HG03520 (cell line): ENCODE results near the gene CORO2A.
"Not testable (repeated sequence)": the region's sequence is repeated elsewhere in the genome, so short reads cannot be mapped to it uniquely, and the experiment has no call there.

Experiments
- ATAC-seq: cut with Tn5 transposase; IDR thresholded peaks from one replicate; pipeline ENCODE4 v1.9.1; 2021; ENCODE audit warnings: mild to moderate bottlenecking, moderate library complexity; ENCODE audit not compliant: unreplicated experiment

CORO2A gene

GRCh38 chr9:98118640-98119601 lies 73.5 kb downstream of the CORO2A start, which contains the start of gene TRIM14:
Gene TRIM14, minus strand, starts transcription at chr9:98119222. Its CDS starts 34 bp downstream, at chr9:98119188.
- peak; percentile 45 for ATAC-seq

- peak; percentile 59 for ATAC-seq
These were observed 74.3 kb downstream of the CORO2A start for GRCh38 chr9:98117984-98118639.

GRCh38 chr9:98117097-98117496 lies 75.3 kb downstream of the CORO2A start:
- not testable (repeated sequence) for ATAC-seq

- ATAC-seq, result no peak
These were observed 83.4 kb downstream of the CORO2A start for GRCh38 chr9:98109052-98109451.

- ATAC-seq, result peak; percentile 40
These were observed 83.9 kb downstream of the CORO2A start for GRCh38 chr9:98108531-98109031.

GRCh38 chr9:98107926-98108325 lies 84.5 kb downstream of the CORO2A start:
- ATAC-seq, result no peak

GRCh38 chr9:98105006-98105405 lies 87.4 kb downstream of the CORO2A start:
- ATAC-seq, result no peak

- no peak for ATAC-seq
These were observed 88.0 kb downstream of the CORO2A start for GRCh38 chr9:98104445-98104881.

- peak; percentile 91 for ATAC-seq
These were observed 90.6 kb downstream of the CORO2A start for GRCh38 chr9:98101868-98102273.

GRCh38 chr9:98101416-98101815 lies 91.0 kb downstream of the CORO2A start:
- ATAC-seq, result no peak

- no peak for ATAC-seq
These were observed 92.0 kb downstream of the CORO2A start for GRCh38 chr9:98100456-98100855.

- ATAC-seq, result no peak
These were observed 92.5 kb downstream of the CORO2A start for GRCh38 chr9:98099898-98100297.

GRCh38 chr9:98099346-98099745 lies 93.1 kb downstream of the CORO2A start:
- ATAC-seq, result no peak

- ATAC-seq, result no peak
These were observed 94.6 kb downstream of the CORO2A start for GRCh38 chr9:98097836-98098235.

- no peak for ATAC-seq
These were observed 96.3 kb downstream of the CORO2A start for GRCh38 chr9:98096091-98096490.

- no peak for ATAC-seq
These were observed 97.0 kb downstream of the CORO2A start for GRCh38 chr9:98095401-98095800.

GRCh38 chr9:98094851-98095250 lies 97.6 kb downstream of the CORO2A start:
- no peak for ATAC-seq

GRCh38 chr9:98094316-98094715 lies 98.1 kb downstream of the CORO2A start:
- ATAC-seq, result no peak

- no peak for ATAC-seq
These were observed 99.9 kb downstream of the CORO2A start for GRCh38 chr9:98092613-98092931.

GRCh38 chr9:98091735-98092612 lies 100.5 kb downstream of the CORO2A start:
- ATAC-seq, result no peak

GRCh38 chr9:98090674-98091073 lies 101.8 kb downstream of the CORO2A start:
- not testable (repeated sequence) for ATAC-seq
